Fibroblast of the conjunctiva (primary cell): ENCODE results near the gene LRP1-AS.

Source experiments
- DNase-seq: peaks from one replicate; pipeline ENCODE4 v3.0.0-alpha.2; 2010; ENCODE audit warnings: low read depth

Gene LRP1-AS

DNA sequence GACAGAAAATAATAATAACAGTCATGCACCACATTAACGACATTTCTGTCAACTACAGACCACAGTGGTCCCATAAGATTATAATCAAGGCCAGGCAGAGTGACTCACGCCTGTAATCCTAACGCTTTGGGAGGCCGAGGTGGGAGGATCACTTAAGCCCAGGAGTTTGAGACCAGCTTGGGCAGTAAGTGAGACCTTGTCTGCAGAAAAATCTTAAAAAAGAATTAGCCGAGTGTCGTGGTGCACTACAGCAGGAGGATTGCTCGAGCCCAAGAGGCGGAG, 49.9 kb downstream of the LRP1-AS start:
- no peak for DNase-seq

GRCh38 chr12:57096748-57097553, 50.5 kb downstream of the LRP1-AS start:
- DNase-seq = no peak

- DNase-seq = no peak
Observed at GRCh38 chr12:57096099-57096572, 51.3 kb downstream of the LRP1-AS start.

- no peak for DNase-seq
Observed at GRCh38 chr12:57095440-57095839, 52.0 kb downstream of the LRP1-AS start.
